NCI-H446 treated with DMSO at 0.1 percent for 48 hours (cell line): ENCODE data around the gene TBX19.

Experiments
- DNase-seq: peaks from one replicate; lab custom pipeline; 2025; lab: John Stamatoyannopoulos, UW

Gene TBX19

GRCh38 chr1:168360151-168361021, 79.7 kb downstream of the TBX19 start:
- no peak for DNase-seq

- no peak for DNase-seq
Observed at GRCh38 chr1:168361252-168361651, 80.6 kb downstream of the TBX19 start.

GRCh38 chr1:168362991-168363390, 82.3 kb downstream of the TBX19 start:
- no peak for DNase-seq
